ENCODE data around the gene GPR141.

GPR141 gene

DNA sequence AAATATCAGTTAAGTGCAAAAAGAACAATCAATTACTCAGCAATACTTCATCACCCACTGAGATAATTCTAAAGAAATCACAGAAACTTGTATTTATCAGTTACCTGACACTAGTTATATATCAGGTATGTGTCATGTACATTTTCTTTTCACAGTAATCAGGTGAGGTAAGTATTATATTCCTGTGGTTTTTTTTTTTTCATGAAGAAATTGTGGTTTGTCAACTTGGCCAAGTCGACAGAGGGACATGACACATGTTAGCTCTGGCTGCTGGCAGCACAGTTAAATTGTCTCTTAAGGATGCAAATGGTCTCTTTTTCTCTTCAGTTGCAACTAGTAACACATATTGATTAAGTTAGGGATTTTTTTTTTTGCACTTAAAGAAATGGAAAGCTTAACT, 13.7 kb upstream of the GPR141 start:
- Histone ChIP-seq H3K4me3 (ENCODE audit: control insufficient read depth in 1 of 7, extremely low read depth in 1 of 7, insufficient read depth in 4 of 7, low read depth in 2 of 7, low read length in 6 of 7) (no peak overlapping the region), H3K27ac (ENCODE audit: insufficient read depth in 1 of 2, low read depth in 1 of 2, low read length in 2 of 2, poor library complexity in 1 of 2, severe bottlenecking in 2 of 2) (no peak overlapping the region), H3K4me1 (ENCODE audit: control extremely low read depth in 1 of 4, control insufficient read depth in 4 of 4, insufficient read depth in 4 of 4, low read length in 3 of 4) (peaks cover 18 to 51% (median 25%) of the 10 kb centered on the region in 4 experiments), H3K27me3 (replicated peaks in 2 of 5; ENCODE audit: control insufficient read depth in 4 of 5, insufficient read depth in 5 of 5, low read length in 4 of 5) (no peaks in the 10 kb centered on the region), H3K36me3 (ENCODE audit: control insufficient read depth in 4 of 4, insufficient read depth in 4 of 4, low read length in 3 of 4) (no peaks in the 10 kb centered on the region), H3K9me3 (ENCODE audit: control extremely low read depth in 1 of 5, control insufficient read depth in 4 of 5, insufficient read depth in 2 of 5, low read depth in 1 of 5, low read length in 4 of 5) (no peaks in the 10 kb centered on the region)
- no CpG with 5 or more reads among the region's 1 CpG for WGBS (ENCODE audit: insufficient coverage)
- POLR2A ChIA-PET, result interaction anchor here (0.7 to 1.2 kb wide), 2 partner anchors 15 to 517 kb away, joined by 3 to 4 read pairs; no protein-coding TSS in a partner anchor
- CTCF ChIA-PET, result interaction anchor here (0.6 to 1.9 kb wide), 3 partner anchors 15 to 50 kb away, joined by 3 to 6 read pairs (median 4); no protein-coding TSS in a partner anchor
- peak in 2 of 3 donors; percentile 64 to 77 for DNase-seq

GRCh38 chr7:37670436-37670835, 13.1 kb upstream of the GPR141 start:
- H3K4me3 ChIP-seq (ENCODE audit: control insufficient read depth in 1 of 7, extremely low read depth in 1 of 7, insufficient read depth in 4 of 7, low read depth in 2 of 7, low read length in 6 of 7), result no peak overlapping the region
- H3K27me3 ChIP-seq (replicated peaks in 2 of 5; ENCODE audit: control insufficient read depth in 4 of 5, insufficient read depth in 5 of 5, low read length in 4 of 5), result no peaks in the 10 kb centered on the region
- no peak for DNase-seq
- WGBS (ENCODE audit: insufficient coverage), result 83% methylated on average over 1 of the region's 1 CpG
- no peaks in the 10 kb centered on the region for H3K36me3 ChIP-seq (ENCODE audit: control insufficient read depth in 4 of 4, insufficient read depth in 4 of 4, low read length in 3 of 4)
- no peaks in the 10 kb centered on the region for H3K9me3 ChIP-seq (ENCODE audit: control extremely low read depth in 1 of 5, control insufficient read depth in 4 of 5, insufficient read depth in 2 of 5, low read depth in 1 of 5, low read length in 4 of 5)
- CTCF ChIA-PET, result interaction anchor here (1.4 to 1.9 kb wide), 3 partner anchors 17 to 49 kb away, joined by 3 to 6 read pairs (median 4); no protein-coding TSS in a partner anchor
- H3K27ac ChIP-seq (ENCODE audit: insufficient read depth in 1 of 2, low read depth in 1 of 2, low read length in 2 of 2, poor library complexity in 1 of 2, severe bottlenecking in 2 of 2), result no peak overlapping the region
- peaks cover 22 to 58% (median 30%) of the 10 kb centered on the region in 4 experiments for H3K4me1 ChIP-seq (ENCODE audit: control extremely low read depth in 1 of 4, control insufficient read depth in 4 of 4, insufficient read depth in 4 of 4, low read length in 3 of 4)
- POLR2A ChIA-PET, result interaction anchor here (0.7 to 1.2 kb wide), 2 partner anchors 14 to 516 kb away, joined by 3 to 4 read pairs; no protein-coding TSS in a partner anchor

DNA sequence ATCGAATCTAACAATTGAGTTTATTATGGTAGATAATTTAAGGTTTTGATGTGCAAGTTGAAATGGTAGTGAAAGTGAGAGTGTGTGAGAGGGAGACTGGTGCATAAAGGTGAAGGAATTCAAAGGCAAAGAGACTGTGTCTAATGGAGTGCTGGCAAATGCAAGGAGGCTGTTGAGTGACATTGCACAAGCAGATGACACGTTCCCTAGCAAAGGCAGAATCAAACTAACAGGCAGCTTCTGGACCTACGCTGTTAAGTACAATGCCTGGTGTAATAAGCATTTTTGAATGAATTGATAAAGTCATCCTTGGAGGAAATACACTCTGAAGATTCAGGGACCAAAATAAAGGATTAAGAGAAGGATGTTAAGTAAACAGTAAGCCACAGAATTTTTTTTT, 11.7 kb upstream of the GPR141 start:
- 100% methylated on average over 3 of the region's 3 CpGs for WGBS (ENCODE audit: insufficient coverage)
- peaks cover 26 to 60% (median 36%) of the 10 kb centered on the region in 4 experiments for H3K4me1 ChIP-seq (ENCODE audit: control extremely low read depth in 1 of 4, control insufficient read depth in 4 of 4, insufficient read depth in 4 of 4, low read length in 3 of 4)
- CTCF ChIA-PET, result interaction anchor here (1.6 kb wide), 1 partner anchor 22 kb away, joined by 3 read pairs; no protein-coding TSS in a partner anchor
- DNase-seq, result no peak
- no peaks in the 10 kb centered on the region for H3K9me3 ChIP-seq (ENCODE audit: control extremely low read depth in 1 of 5, control insufficient read depth in 4 of 5, insufficient read depth in 2 of 5, low read depth in 1 of 5, low read length in 4 of 5)
- POLR2A ChIA-PET, result no interaction called here
- H3K27me3 ChIP-seq (replicated peaks in 2 of 5; ENCODE audit: control insufficient read depth in 4 of 5, insufficient read depth in 5 of 5, low read length in 4 of 5), result no peaks in the 10 kb centered on the region
- H3K36me3 ChIP-seq (ENCODE audit: control insufficient read depth in 4 of 4, insufficient read depth in 4 of 4, low read length in 3 of 4), result no peaks in the 10 kb centered on the region
- H3K4me3 ChIP-seq (ENCODE audit: control insufficient read depth in 1 of 7, extremely low read depth in 1 of 7, insufficient read depth in 4 of 7, low read depth in 2 of 7, low read length in 6 of 7), result no peak overlapping the region
- H3K27ac ChIP-seq (ENCODE audit: insufficient read depth in 1 of 2, low read depth in 1 of 2, low read length in 2 of 2, poor library complexity in 1 of 2, severe bottlenecking in 2 of 2), result no peak overlapping the region

- H3K4me1 ChIP-seq (ENCODE audit: control extremely low read depth in 1 of 4, control insufficient read depth in 4 of 4, insufficient read depth in 4 of 4, low read length in 3 of 4), result peaks cover 26 to 59% (median 36%) of the 10 kb centered on the region in 4 experiments
- WGBS (ENCODE audit: insufficient coverage), result 95% methylated on average over 2 of the region's 3 CpGs
- no peak for DNase-seq
- ChIA-PET POLR2A (no interaction called here), CTCF (interaction anchor here (1.6 kb wide), 1 partner anchor 21 kb away, joined by 3 read pairs; no protein-coding TSS in a partner anchor)
- H3K27me3 ChIP-seq (replicated peaks in 2 of 5; ENCODE audit: control insufficient read depth in 4 of 5, insufficient read depth in 5 of 5, low read length in 4 of 5), result no peaks in the 10 kb centered on the region
- no peak overlapping the region for H3K27ac ChIP-seq (ENCODE audit: insufficient read depth in 1 of 2, low read depth in 1 of 2, low read length in 2 of 2, poor library complexity in 1 of 2, severe bottlenecking in 2 of 2)
- H3K4me3 ChIP-seq (ENCODE audit: control insufficient read depth in 1 of 7, extremely low read depth in 1 of 7, insufficient read depth in 4 of 7, low read depth in 2 of 7, low read length in 6 of 7), result no peak overlapping the region
- H3K36me3 ChIP-seq (ENCODE audit: control insufficient read depth in 4 of 4, insufficient read depth in 4 of 4, low read length in 3 of 4), result no peaks in the 10 kb centered on the region
- H3K9me3 ChIP-seq (ENCODE audit: control extremely low read depth in 1 of 5, control insufficient read depth in 4 of 5, insufficient read depth in 2 of 5, low read depth in 1 of 5, low read length in 4 of 5), result no peaks in the 10 kb centered on the region
These were observed 10.6 kb upstream of the GPR141 start for GRCh38 chr7:37672926-37673325.

- Histone ChIP-seq H3K4me3 (ENCODE audit: control insufficient read depth in 1 of 7, extremely low read depth in 1 of 7, insufficient read depth in 4 of 7, low read depth in 2 of 7, low read length in 6 of 7) (no peak overlapping the region), H3K4me1 (ENCODE audit: control extremely low read depth in 1 of 4, control insufficient read depth in 4 of 4, insufficient read depth in 4 of 4, low read length in 3 of 4) (peaks cover 26 to 59% (median 36%) of the 10 kb centered on the region in 4 experiments), H3K36me3 (ENCODE audit: control insufficient read depth in 4 of 4, insufficient read depth in 4 of 4, low read length in 3 of 4) (no peaks in the 10 kb centered on the region), H3K27ac (ENCODE audit: insufficient read depth in 1 of 2, low read depth in 1 of 2, low read length in 2 of 2, poor library complexity in 1 of 2, severe bottlenecking in 2 of 2) (no peak overlapping the region), H3K27me3 (replicated peaks in 2 of 5; ENCODE audit: control insufficient read depth in 4 of 5, insufficient read depth in 5 of 5, low read length in 4 of 5) (no peaks in the 10 kb centered on the region), H3K9me3 (ENCODE audit: control extremely low read depth in 1 of 5, control insufficient read depth in 4 of 5, insufficient read depth in 2 of 5, low read depth in 1 of 5, low read length in 4 of 5) (no peaks in the 10 kb centered on the region)
- no peak for DNase-seq
- ChIA-PET CTCF (interaction anchor here (1.6 kb wide), 1 partner anchor 21 kb away, joined by 3 read pairs; no protein-coding TSS in a partner anchor), POLR2A (no interaction called here)
- no CpG with 5 or more reads among the region's 1 CpG for WGBS (ENCODE audit: insufficient coverage)
These were observed 10.0 kb upstream of the GPR141 start for GRCh38 chr7:37673523-37673922.

DNA sequence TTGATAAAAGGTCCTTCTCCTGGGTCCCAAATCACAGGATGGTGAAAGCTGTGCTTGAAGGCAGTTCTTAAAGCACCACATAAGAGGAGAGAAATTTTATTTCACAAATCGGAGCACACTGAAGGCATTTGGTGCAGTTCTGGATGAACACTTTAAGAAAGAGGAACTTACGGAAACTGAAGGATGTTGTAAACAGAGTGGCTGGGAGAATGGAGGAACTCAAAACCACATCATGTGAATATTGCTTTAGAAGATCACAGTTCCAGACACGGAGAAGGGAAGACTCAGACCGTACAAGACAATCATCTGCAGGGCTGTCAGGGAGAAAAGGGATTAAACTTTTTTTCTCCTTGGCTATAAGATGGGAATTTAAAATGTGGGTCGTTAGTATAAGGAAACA, 9.0 kb upstream of the GPR141 start:
- Histone ChIP-seq H3K27me3 (replicated peaks in 2 of 5; ENCODE audit: control insufficient read depth in 4 of 5, insufficient read depth in 5 of 5, low read length in 4 of 5) (no peaks in the 10 kb centered on the region), H3K36me3 (ENCODE audit: control insufficient read depth in 4 of 4, insufficient read depth in 4 of 4, low read length in 3 of 4) (no peaks in the 10 kb centered on the region), H3K4me3 (ENCODE audit: control insufficient read depth in 1 of 7, extremely low read depth in 1 of 7, insufficient read depth in 4 of 7, low read depth in 2 of 7, low read length in 6 of 7) (peak overlapping the region in 5 of 7 experiments; percentile 4 to 57 (median 22)), H3K9me3 (ENCODE audit: control extremely low read depth in 1 of 5, control insufficient read depth in 4 of 5, insufficient read depth in 2 of 5, low read depth in 1 of 5, low read length in 4 of 5) (no peaks in the 10 kb centered on the region), H3K4me1 (ENCODE audit: control extremely low read depth in 1 of 4, control insufficient read depth in 4 of 4, insufficient read depth in 4 of 4, low read length in 3 of 4) (peaks cover 26 to 57% (median 36%) of the 10 kb centered on the region in 4 experiments), H3K27ac (ENCODE audit: insufficient read depth in 1 of 2, low read depth in 1 of 2, low read length in 2 of 2, poor library complexity in 1 of 2, severe bottlenecking in 2 of 2) (no peak overlapping the region)
- POLR2A ChIA-PET, result no interaction called here
- 0% methylated on average over 4 of the region's 5 CpGs for WGBS (ENCODE audit: insufficient coverage)
- CTCF ChIA-PET, result interaction anchor here (0.6 to 1.0 kb wide), 2 partner anchors 10 to 706 kb away, joined by 3 read pairs; no protein-coding TSS in a partner anchor
- DNase-seq, result peak; percentile 48 to 86 (median 81)

DNA sequence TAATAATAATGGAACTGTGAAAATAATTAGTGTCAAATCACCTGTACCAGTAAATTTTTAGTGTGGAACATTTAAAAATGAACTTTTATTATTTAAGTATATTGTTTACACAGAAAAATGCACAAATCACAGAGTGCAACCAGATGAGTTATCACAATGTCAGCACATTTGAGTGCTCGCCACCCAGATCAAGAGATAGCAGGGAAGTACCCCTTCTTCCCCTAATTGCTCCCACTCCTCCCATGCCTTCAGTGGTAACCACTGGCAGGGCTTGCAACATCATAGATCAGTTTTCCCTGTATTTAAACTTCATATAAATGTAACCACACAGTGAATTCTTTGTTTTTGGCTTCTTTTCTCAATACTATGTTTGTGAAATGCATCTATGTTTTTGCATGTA, 7.8 kb upstream of the GPR141 start:
- Histone ChIP-seq H3K4me1 (ENCODE audit: control extremely low read depth in 1 of 4, control insufficient read depth in 4 of 4, insufficient read depth in 4 of 4, low read length in 3 of 4) (peaks cover 20 to 45% (median 29%) of the 10 kb centered on the region in 4 experiments), H3K27ac (ENCODE audit: insufficient read depth in 1 of 2, low read depth in 1 of 2, low read length in 2 of 2, poor library complexity in 1 of 2, severe bottlenecking in 2 of 2) (no peak overlapping the region), H3K36me3 (ENCODE audit: control insufficient read depth in 4 of 4, insufficient read depth in 4 of 4, low read length in 3 of 4) (no peaks in the 10 kb centered on the region), H3K4me3 (ENCODE audit: control insufficient read depth in 1 of 7, extremely low read depth in 1 of 7, insufficient read depth in 4 of 7, low read depth in 2 of 7, low read length in 6 of 7) (no peak overlapping the region), H3K27me3 (replicated peaks in 2 of 5; ENCODE audit: control insufficient read depth in 4 of 5, insufficient read depth in 5 of 5, low read length in 4 of 5) (no peaks in the 10 kb centered on the region), H3K9me3 (ENCODE audit: control extremely low read depth in 1 of 5, control insufficient read depth in 4 of 5, insufficient read depth in 2 of 5, low read depth in 1 of 5, low read length in 4 of 5) (no peaks in the 10 kb centered on the region)
- ChIA-PET CTCF (interaction anchor here (0.9 to 1.0 kb wide), 2 partner anchors 8 to 9 kb away, joined by 3 read pairs; partner anchors contain the start of gene GPR141), POLR2A (no interaction called here)
- DNase-seq, result no peak
- WGBS (ENCODE audit: insufficient coverage), result 63% methylated on average over 1 of the region's 1 CpG
